SK-N-SH treated with all-trans-retinoic acid at 6 μM for 48 hours (cell line): ENCODE data around the gene ABHD6.

ENCODE experiments used
- ARNTL ChIP-seq: fragments of 450-650 bp; formaldehyde crosslinking; IDR thresholded peaks from 2 replicates; pipeline ENCODE4 v1.5.0; 2020; ENCODE audit warnings: low read depth, mild to moderate bottlenecking, moderate library complexity, borderline replicate concordance
- BACH2 ChIP-seq: fragments of 250-450 bp; sonication (Bioruptor Pico); IDR thresholded peaks from 2 replicates; pipeline ENCODE4 v1.9.0; 2021; ENCODE audit warnings: mild to moderate bottlenecking, borderline replicate concordance
- CREB5 ChIP-seq: fragments of 250-450 bp; sonication (Bioruptor Pico); IDR thresholded peaks from 2 replicates; pipeline ENCODE4 v1.5.1; 2020; ENCODE audit warnings: low read depth, mild to moderate bottlenecking, moderate library complexity
- CSDC2 ChIP-seq: fragments of 250-450 bp; sonication (Bioruptor Pico); IDR thresholded peaks from 2 replicates; pipeline ENCODE4 v1.5.0; 2020; ENCODE audit warnings: mild to moderate bottlenecking, moderate library complexity
- ESRRG ChIP-seq: fragments of 250-450 bp; sonication (Bioruptor Pico); IDR thresholded peaks from 2 replicates; pipeline ENCODE4 v1.6.1; 2021; ENCODE audit warnings: mild to moderate bottlenecking
- OSR1 ChIP-seq: fragments of 250-450 bp; sonication (Bioruptor Pico); IDR thresholded peaks from 2 replicates; pipeline ENCODE4 v1.8.0; 2022; ENCODE audit warnings: moderate library complexity, mild to moderate bottlenecking, inconsistent platforms
- PATZ1 ChIP-seq: fragments of 250-450 bp; sonication (Bioruptor Pico); IDR thresholded peaks from 2 replicates; pipeline ENCODE4 v1.8.0; 2020; ENCODE audit warnings: mild to moderate bottlenecking, moderate library complexity, borderline replicate concordance
- RARB ChIP-seq: fragments of 250-450 bp; sonication (Bioruptor Pico); IDR thresholded peaks from 2 replicates; pipeline ENCODE4 v1.8.0; 2021; ENCODE audit warnings: mild to moderate bottlenecking, moderate library complexity
- SNAI2 ChIP-seq: fragments of 250-450 bp; sonication (Bioruptor Pico); IDR thresholded peaks from 2 replicates; pipeline ENCODE4 v1.5.0; 2020; ENCODE audit warnings: mild to moderate bottlenecking, moderate library complexity
- TOX ChIP-seq: fragments of 250-450 bp; sonication (Bioruptor Pico); IDR thresholded peaks from 2 replicates; pipeline ENCODE4 v1.8.0; 2021; ENCODE audit warnings: mild to moderate bottlenecking, moderate library complexity, borderline replicate concordance
- TSHZ2 ChIP-seq: fragments of 250-450 bp; sonication (Bioruptor Pico); IDR thresholded peaks from 2 replicates; pipeline ENCODE4 v1.5.0; 2020; ENCODE audit warnings: mild to moderate bottlenecking, moderate library complexity
- ZFP3 ChIP-seq: fragments of 250-450 bp; sonication (Bioruptor Pico); IDR thresholded peaks from 2 replicates; pipeline ENCODE4 v1.5.0; 2020; ENCODE audit warnings: mild to moderate bottlenecking, moderate library complexity
- ZFP30 ChIP-seq: fragments of 450-650 bp; formaldehyde crosslinking; IDR thresholded peaks from 2 replicates; pipeline ENCODE4 v1.5.0; 2022; ENCODE audit warnings: mild to moderate bottlenecking, moderate library complexity
- TF ChIP-seq, protein P1 (sequence below): fragments of 250-450 bp; sonication (Bioruptor Pico); IDR thresholded peaks from 2 replicates; pipeline ENCODE4 v1.5.1; 2021; ENCODE audit warnings: mild to moderate bottlenecking, moderate library complexity

- TF ChIP-seq PATZ1 = no peak
- TF ChIP-seq ESRRG (CRISPR knock-in tag) = no peak
- no peak for TF ChIP-seq CREB5 (CRISPR knock-in tag)
- TF ChIP-seq CSDC2 (CRISPR knock-in tag) = no peak
- TF ChIP-seq ZFP3 (CRISPR knock-in tag) = no peak
- no peak for TF ChIP-seq OSR1 (CRISPR knock-in tag)
- no peak for TF ChIP-seq ZFP30
- TF ChIP-seq ARNTL (CRISPR knock-in tag) = no peak
- TF ChIP-seq SNAI2 (CRISPR knock-in tag) = no peak
- TF ChIP-seq BACH2 = no peak
- TF ChIP-seq TSHZ2 (CRISPR knock-in tag) = no peak
- TF ChIP-seq, protein P1, sequence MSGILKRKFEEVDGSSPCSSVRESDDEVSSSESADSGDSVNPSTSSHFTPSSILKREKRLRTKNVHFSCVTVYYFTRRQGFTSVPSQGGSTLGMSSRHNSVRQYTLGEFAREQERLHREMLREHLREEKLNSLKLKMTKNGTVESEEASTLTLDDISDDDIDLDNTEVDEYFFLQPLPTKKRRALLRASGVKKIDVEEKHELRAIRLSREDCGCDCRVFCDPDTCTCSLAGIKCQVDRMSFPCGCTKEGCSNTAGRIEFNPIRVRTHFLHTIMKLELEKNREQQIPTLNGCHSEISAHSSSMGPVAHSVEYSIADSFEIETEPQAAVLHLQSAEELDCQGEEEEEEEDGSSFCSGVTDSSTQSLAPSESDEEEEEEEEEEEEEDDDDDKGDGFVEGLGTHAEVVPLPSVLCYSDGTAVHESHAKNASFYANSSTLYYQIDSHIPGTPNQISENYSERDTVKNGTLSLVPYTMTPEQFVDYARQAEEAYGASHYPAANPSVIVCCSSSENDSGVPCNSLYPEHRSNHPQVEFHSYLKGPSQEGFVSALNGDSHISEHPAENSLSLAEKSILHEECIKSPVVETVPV = no peak
- TF ChIP-seq TOX (CRISPR knock-in tag) = no peak
- no peak for TF ChIP-seq RARB (CRISPR knock-in tag)
These were observed 20.9 kb upstream of the ABHD6 start for GRCh38 chr3:58216496-58217195.
